PC-3 (cell line): ENCODE data around the gene ZNF236. TPM values are rescaled to one million over a fixed set of nuclear protein-coding genes. Genes with fewer than 3 reads are reported as not detected.

ENCODE experiments used
- ATAC-seq: fragments of 200-7000 bp; cut with Tn5 transposase; 2 replicates; pipeline ENCODE4 v1.9.1; 2020; ENCODE audit warnings: mild to moderate bottlenecking, moderate library complexity
- BruUV-seq: library from RNA; stranded (reverse); fragments of 400-500 nt; replicated peaks from 2 replicates; lab custom pipeline; 2021; lab: Mats Ljungman, UMichigan
- CTCF ChIA-PET: fragments of 300-600 bp; sonication (Branson Sonifier 250); formaldehyde crosslinking; loops from one replicate; lab custom pipeline; 2022; ENCODE audit warnings: antibody characterized with exemption; lab: Charles Lee
- POLR2A ChIA-PET: fragments of 300-600 bp; sonication (Branson Sonifier 250); formaldehyde crosslinking; loops from one replicate; lab custom pipeline; 2022; ENCODE audit warnings: antibody characterized with exemption; ENCODE audit not compliant: unreplicated experiment; lab: Charles Lee
- DNase-seq: peaks from one replicate; pipeline ENCODE4 v3.0.0-alpha.2; 2015
- H2AFZ ChIP-seq: fragments of 300-600 bp; sonication (generic); 2 replicates; pipeline ENCODE4 v1.6.0; 2016; ENCODE audit warnings: antibody characterized with exemption, low read length
- H3F3A ChIP-seq: fragments of 300-600 bp; sonication (generic); one replicate; pipeline ENCODE4 v1.6.0; 2017; ENCODE audit warnings: antibody characterized with exemption, low read length, control low read depth, mild to moderate bottlenecking; ENCODE audit not compliant: unreplicated experiment
- H3K27ac ChIP-seq: fragments of 300-600 bp; sonication (generic); 2 replicates; pipeline ENCODE4 v1.5.1; 2016; ENCODE audit warnings: mild to moderate bottlenecking, low read length
- H3K27me3 ChIP-seq: fragments of 300-600 bp; sonication (generic); 2 replicates; pipeline ENCODE4 v1.6.1; 2016; ENCODE audit warnings: low read length, mixed read lengths
- H3K36me3 ChIP-seq: fragments of 300-600 bp; sonication (generic); 2 replicates; pipeline ENCODE4 v1.6.1; 2016; ENCODE audit warnings: low read depth, mixed run types, low read length, mixed read lengths
- H3K4me1 ChIP-seq: fragments of 300-600 bp; sonication (generic); 2 replicates; pipeline ENCODE4 v1.5.1; 2016; ENCODE audit warnings: low read length; ENCODE audit not compliant: insufficient read depth
- H3K4me2 ChIP-seq: fragments of 300-600 bp; sonication (generic); 2 replicates; pipeline ENCODE4 v1.6.0; 2016; ENCODE audit warnings: low read length
- H3K4me3 ChIP-seq: fragments of 300-600 bp; sonication (generic); 2 replicates; pipeline ENCODE4 v1.5.1; 2016; ENCODE audit warnings: mild to moderate bottlenecking, low read length, mixed read lengths
- H3K79me2 ChIP-seq: fragments of 300-600 bp; sonication (generic); 2 replicates; pipeline ENCODE4 v1.6.1; 2017; ENCODE audit warnings: low read length, mixed read lengths
- H3K9ac ChIP-seq: fragments of 300-600 bp; sonication (generic); 2 replicates; pipeline ENCODE4 v1.6.0; 2016; ENCODE audit warnings: mild to moderate bottlenecking, low read length
- H3K9me2 ChIP-seq: fragments of 300-600 bp; sonication (generic); replicated peaks from 2 replicates; pipeline ENCODE4 v1.6.1; 2016; ENCODE audit warnings: mixed run types, low read length, mixed read lengths
- H3K9me3 ChIP-seq: fragments of 300-600 bp; sonication (generic); 2 replicates; pipeline ENCODE4 v1.6.1; 2016; ENCODE audit warnings: low read length, mixed read lengths
- H4K20me1 ChIP-seq: fragments of 300-600 bp; sonication (generic); 2 replicates; pipeline ENCODE4 v1.6.1; 2016; ENCODE audit warnings: low read length, mixed read lengths
- EZH2 ChIP-seq: fragments of 300-600 bp; sonication (generic); IDR thresholded peaks from one replicate; pipeline ENCODE4 v1.6.1; 2017; ENCODE audit warnings: antibody characterized with exemption, mild to moderate bottlenecking, low read length; ENCODE audit not compliant: unreplicated experiment
- EZH2phosphoT487 ChIP-seq: fragments of 300-600 bp; sonication (generic); IDR thresholded peaks from 2 replicates; pipeline ENCODE4 v1.6.1; 2018; ENCODE audit warnings: mild to moderate bottlenecking, antibody characterized with exemption, low read length, borderline replicate concordance
- intact Hi-C: fragments of 100-400 bp; cut with micrococcal nuclease; formaldehyde crosslinking; loops from 2 replicates; pipeline ENCODE4 v1.9.0; 2023
- total RNA-seq: library from RNA; depleted of rRNA; stranded (reverse); fragments of >200 nt; gene quantifications from 2 replicates; pipeline ENCODE4 v1.2.3, GENCODE V29; 2014
- TF ChIP-seq, protein P1 (sequence below): fragments of 300-600 bp; sonication (generic); conservative IDR thresholded peaks from 2 replicates; pipeline ENCODE4 v1.5.1; 2017; ENCODE audit warnings: antibody characterized with exemption, low read depth, mild to moderate bottlenecking, low read length

ZNF236 gene
- total RNA-seq, 1 experiment from 2014 or later = 7.7 TPM

DNA sequence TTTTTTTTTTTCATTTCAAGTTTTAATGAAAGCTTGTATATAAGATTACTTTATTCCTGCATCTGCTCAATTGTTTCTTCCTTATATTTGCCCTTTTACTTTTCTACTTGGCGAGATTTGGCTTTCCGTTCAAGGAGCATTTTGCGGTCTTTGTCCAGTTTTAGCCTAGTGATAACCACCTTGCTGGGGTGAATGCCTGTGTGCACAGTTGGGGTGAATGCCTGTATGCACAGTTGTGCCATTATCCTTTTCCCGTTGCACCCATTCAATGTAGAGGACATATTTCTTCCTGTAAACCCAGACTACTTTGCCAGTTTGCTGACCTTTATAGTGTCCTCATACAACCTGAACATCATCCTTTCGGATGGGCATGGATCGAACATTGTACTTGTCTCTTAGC lies 12.0 kb downstream of the ZNF236 start:
- ChIA-PET POLR2A (no interaction called here), CTCF (no interaction called here)
- Histone ChIP-seq H3K9me2 (no peaks in the 10 kb centered on the region), H3K4me3 (no peak overlapping the region), H3K9ac (no peak overlapping the region), H3F3A (no peaks in the 10 kb centered on the region), H3K27me3 (no peaks in the 10 kb centered on the region), H3K9me3 (no peaks in the 10 kb centered on the region), H3K79me2 (peaks cover 96% of the 10 kb centered on the region), H3K27ac (no peak overlapping the region), H3K36me3 (no peaks in the 10 kb centered on the region), H2AFZ (no peak overlapping the region), H4K20me1 (peaks cover 12% of the 10 kb centered on the region; the same call in 1 of the 2 replicates), H3K4me1 (peaks cover 30% of the 10 kb centered on the region), H3K4me2 (no peak overlapping the region)
- ATAC-seq (no peak), DNase-seq (no peak)
- intact Hi-C loops = no loop called here
- TF ChIP-seq, protein P1, sequence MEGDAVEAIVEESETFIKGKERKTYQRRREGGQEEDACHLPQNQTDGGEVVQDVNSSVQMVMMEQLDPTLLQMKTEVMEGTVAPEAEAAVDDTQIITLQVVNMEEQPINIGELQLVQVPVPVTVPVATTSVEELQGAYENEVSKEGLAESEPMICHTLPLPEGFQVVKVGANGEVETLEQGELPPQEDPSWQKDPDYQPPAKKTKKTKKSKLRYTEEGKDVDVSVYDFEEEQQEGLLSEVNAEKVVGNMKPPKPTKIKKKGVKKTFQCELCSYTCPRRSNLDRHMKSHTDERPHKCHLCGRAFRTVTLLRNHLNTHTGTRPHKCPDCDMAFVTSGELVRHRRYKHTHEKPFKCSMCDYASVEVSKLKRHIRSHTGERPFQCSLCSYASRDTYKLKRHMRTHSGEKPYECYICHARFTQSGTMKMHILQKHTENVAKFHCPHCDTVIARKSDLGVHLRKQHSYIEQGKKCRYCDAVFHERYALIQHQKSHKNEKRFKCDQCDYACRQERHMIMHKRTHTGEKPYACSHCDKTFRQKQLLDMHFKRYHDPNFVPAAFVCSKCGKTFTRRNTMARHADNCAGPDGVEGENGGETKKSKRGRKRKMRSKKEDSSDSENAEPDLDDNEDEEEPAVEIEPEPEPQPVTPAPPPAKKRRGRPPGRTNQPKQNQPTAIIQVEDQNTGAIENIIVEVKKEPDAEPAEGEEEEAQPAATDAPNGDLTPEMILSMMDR = no peak
- no peak for TF ChIP-seq EZH2
- no peak for TF ChIP-seq EZH2phosphoT487
- no TSS peak for BruUV-seq

DNA sequence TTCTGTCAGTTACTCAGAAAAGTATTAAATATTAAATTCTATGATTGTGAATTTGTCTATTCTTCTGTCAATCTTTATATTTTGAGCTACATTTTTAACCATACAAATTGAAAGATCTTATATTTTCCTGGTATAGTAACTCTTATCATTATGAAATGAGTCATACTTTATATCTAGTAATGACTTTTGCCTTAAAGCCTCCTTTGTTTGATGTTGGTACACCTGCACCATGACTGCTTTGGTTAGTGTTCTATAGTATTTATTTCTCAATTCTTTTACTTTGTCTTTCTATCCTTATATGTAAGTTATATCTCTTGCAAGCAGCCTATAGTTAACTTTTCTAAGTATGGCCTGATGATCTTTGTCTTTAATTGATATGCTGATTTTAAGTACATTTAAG lies 13.0 kb downstream of the ZNF236 start:
- Histone ChIP-seq H3K4me2 (no peak overlapping the region), H3K9me3 (no peaks in the 10 kb centered on the region), H3K9me2 (no peaks in the 10 kb centered on the region), H3K4me1 (peaks cover 26% of the 10 kb centered on the region), H3K36me3 (no peaks in the 10 kb centered on the region), H3K27ac (no peak overlapping the region), H3K79me2 (peaks cover 96% of the 10 kb centered on the region), H3K4me3 (no peak overlapping the region), H3K27me3 (no peaks in the 10 kb centered on the region), H3F3A (no peaks in the 10 kb centered on the region), H3K9ac (no peak overlapping the region), H2AFZ (no peak overlapping the region), H4K20me1 (peaks cover 10% of the 10 kb centered on the region; the same call in 1 of the 2 replicates)
- ChIA-PET POLR2A (no interaction called here), CTCF (no interaction called here)
- BruUV-seq = no TSS peak
- TF ChIP-seq, protein P1 = no peak
- TF ChIP-seq EZH2 = no peak
- no peak for TF ChIP-seq EZH2phosphoT487
- intact Hi-C loops = no loop called here
- DNase-seq = no peak
- ATAC-seq = no peak

DNA sequence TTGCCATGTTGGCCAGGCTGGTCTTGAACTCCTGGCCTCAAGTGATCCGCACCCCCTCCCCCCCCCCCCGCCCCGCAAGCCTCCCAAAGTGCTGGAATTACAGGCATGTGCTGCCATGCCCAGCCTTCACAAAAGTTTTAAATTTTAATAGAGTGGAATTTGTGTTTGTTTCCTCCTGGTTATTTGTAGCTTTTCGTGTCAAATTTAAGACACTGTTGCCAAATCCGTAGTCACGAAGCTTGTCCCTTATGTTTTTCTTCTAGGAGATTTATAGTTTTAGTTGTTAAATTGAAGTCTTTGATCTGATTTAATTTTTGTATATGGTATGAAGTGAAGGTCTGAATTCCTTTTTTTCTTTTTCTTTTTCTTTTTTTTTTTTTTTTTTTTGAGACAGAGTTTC lies 14.7 kb downstream of the ZNF236 start:
- no peaks in the 10 kb centered on the region for H3K9me2 ChIP-seq
- TF ChIP-seq EZH2phosphoT487 = no peak
- TF ChIP-seq EZH2 = no peak
- TF ChIP-seq, protein P1 = no peak
- peaks cover 92% of the 10 kb centered on the region for H3K79me2 ChIP-seq
- POLR2A ChIA-PET = no interaction called here
- no peaks in the 10 kb centered on the region for H3F3A ChIP-seq
- H3K4me2 ChIP-seq = no peak overlapping the region
- no peak for ATAC-seq
- no peak overlapping the region for H2AFZ ChIP-seq
- no peaks in the 10 kb centered on the region for H3K27me3 ChIP-seq
- H3K9me3 ChIP-seq = no peaks in the 10 kb centered on the region
- H3K4me3 ChIP-seq = no peak overlapping the region
- no peak overlapping the region for H3K27ac ChIP-seq
- H3K9ac ChIP-seq = no peak overlapping the region
- H3K4me1 ChIP-seq = peaks cover 23% of the 10 kb centered on the region
- H3K36me3 ChIP-seq = no peaks in the 10 kb centered on the region
- no peak for DNase-seq
- intact Hi-C loops = no loop called here
- CTCF ChIA-PET = no interaction called here
- BruUV-seq = no TSS peak
- H4K20me1 ChIP-seq = peaks cover 2% of the 10 kb centered on the region; the same call in 1 of the 2 replicates
